Osteoblast (primary cell): Measurements from ENCODE around the gene MICU2. TPM values are rescaled to one million over a fixed set of nuclear protein-coding genes. Genes with fewer than 3 reads are reported as not detected.
A peak's percentile ranks its signal among the peaks of the same experiment; 100 is the strongest.

Experiments used
- DNase-seq: peaks from one replicate; pipeline ENCODE4 v3.0.0; 2011; ENCODE audit warnings: low spot score, mixed read lengths; ENCODE audit not compliant: insufficient read length; ENCODE audit errors: missing footprints
- H2AFZ ChIP-seq: 2 replicates; pipeline ENCODE4 v1.6.0; 2011; ENCODE audit warnings: mild to moderate bottlenecking, low read length
- H3K27ac ChIP-seq: 2 replicates; pipeline ENCODE4 v1.5.1; 2011; ENCODE audit warnings: mild to moderate bottlenecking, low read depth, low read length, moderate library complexity
- H3K27me3 ChIP-seq: 2 replicates; pipeline ENCODE4 v1.6.0; 2012; ENCODE audit warnings: mild to moderate bottlenecking, control low read depth, inconsistent platforms, low read length, moderate library complexity; ENCODE audit not compliant: insufficient read depth
- H3K36me3 ChIP-seq: 2 replicates; pipeline ENCODE4 v1.5.1; 2011; ENCODE audit warnings: mild to moderate bottlenecking, low read length, control low read depth, moderate library complexity; ENCODE audit not compliant: insufficient read depth
- H3K4me1 ChIP-seq: 2 replicates; pipeline ENCODE4 v1.5.1; 2011; ENCODE audit warnings: mild to moderate bottlenecking, low read length, control low read depth, moderate library complexity; ENCODE audit not compliant: insufficient read depth
- H3K4me2 ChIP-seq: 2 replicates; pipeline ENCODE4 v1.6.0; 2011; ENCODE audit warnings: mild to moderate bottlenecking, low read length; ENCODE audit not compliant: insufficient read depth
- H3K4me3 ChIP-seq: fragments of 200-600 bp; sonication (generic); 3 replicates; pipeline ENCODE4 v1.5.1; 2012; ENCODE audit warnings: mild to moderate bottlenecking, low read length, inconsistent platforms; ENCODE audit not compliant: insufficient read depth
- H3K79me2 ChIP-seq: 2 replicates; pipeline ENCODE4 v1.6.0; 2012; ENCODE audit warnings: mild to moderate bottlenecking, low read length, control low read depth, inconsistent platforms; ENCODE audit not compliant: insufficient read depth
- H3K9me3 ChIP-seq: 2 replicates; pipeline ENCODE4 v1.5.1; 2011; ENCODE audit warnings: low read depth, low read length, control low read depth
- H4K20me1 ChIP-seq: 2 replicates; pipeline ENCODE4 v1.6.0; 2012; ENCODE audit warnings: mild to moderate bottlenecking, low read length, control low read depth; ENCODE audit not compliant: insufficient read depth
- small RNA-seq: library from RNA; depleted of rRNA; stranded (forward); fragments of <200 nt; gene quantifications from one replicate; pipeline ENCODE3, GENCODE V24; 2012
- total RNA-seq: library from RNA; depleted of rRNA; stranded (reverse); fragments of >200 nt; gene quantifications from 2 replicates; pipeline ENCODE4 v1.2.3, GENCODE V29; 2012
- TF ChIP-seq, protein P1 (sequence below): IDR thresholded peaks from 2 replicates; pipeline ENCODE4 v1.5.1; 2011; ENCODE audit warnings: mild to moderate bottlenecking, low read depth, low read length, moderate library complexity; ENCODE audit errors: extremely low read depth

The MICU2 gene
- total RNA-seq, 1 donor, result 46.0 TPM

DNA sequence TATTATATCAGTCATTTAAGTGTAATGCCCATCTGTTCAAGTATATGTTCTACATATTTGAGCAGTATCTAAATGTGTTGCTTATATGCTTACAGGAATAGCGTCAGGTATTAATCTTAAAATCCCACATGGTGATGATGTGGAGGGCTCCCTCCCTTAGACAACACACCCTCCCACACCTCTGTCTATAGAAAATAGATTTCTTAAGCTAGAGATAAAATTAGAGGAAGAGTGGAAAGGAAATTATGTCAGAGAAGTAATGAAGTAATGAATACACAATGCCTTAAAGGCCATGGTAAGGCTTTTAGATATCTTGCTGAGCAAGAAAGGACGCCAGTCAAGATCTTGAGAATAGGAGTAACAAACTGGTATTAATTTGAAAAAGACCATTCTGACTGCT, 157.3 kb downstream of the MICU2 start:
- H3K4me1 ChIP-seq, result peaks cover 18% of the 10 kb centered on the region
- no peak overlapping the region for H3K4me3 ChIP-seq
- no peak overlapping the region for H2AFZ ChIP-seq
- H3K79me2 ChIP-seq, result peaks cover 51% of the 10 kb centered on the region
- no peak overlapping the region for H3K27ac ChIP-seq
- no peaks in the 10 kb centered on the region for H3K36me3 ChIP-seq
- TF ChIP-seq, protein P1, sequence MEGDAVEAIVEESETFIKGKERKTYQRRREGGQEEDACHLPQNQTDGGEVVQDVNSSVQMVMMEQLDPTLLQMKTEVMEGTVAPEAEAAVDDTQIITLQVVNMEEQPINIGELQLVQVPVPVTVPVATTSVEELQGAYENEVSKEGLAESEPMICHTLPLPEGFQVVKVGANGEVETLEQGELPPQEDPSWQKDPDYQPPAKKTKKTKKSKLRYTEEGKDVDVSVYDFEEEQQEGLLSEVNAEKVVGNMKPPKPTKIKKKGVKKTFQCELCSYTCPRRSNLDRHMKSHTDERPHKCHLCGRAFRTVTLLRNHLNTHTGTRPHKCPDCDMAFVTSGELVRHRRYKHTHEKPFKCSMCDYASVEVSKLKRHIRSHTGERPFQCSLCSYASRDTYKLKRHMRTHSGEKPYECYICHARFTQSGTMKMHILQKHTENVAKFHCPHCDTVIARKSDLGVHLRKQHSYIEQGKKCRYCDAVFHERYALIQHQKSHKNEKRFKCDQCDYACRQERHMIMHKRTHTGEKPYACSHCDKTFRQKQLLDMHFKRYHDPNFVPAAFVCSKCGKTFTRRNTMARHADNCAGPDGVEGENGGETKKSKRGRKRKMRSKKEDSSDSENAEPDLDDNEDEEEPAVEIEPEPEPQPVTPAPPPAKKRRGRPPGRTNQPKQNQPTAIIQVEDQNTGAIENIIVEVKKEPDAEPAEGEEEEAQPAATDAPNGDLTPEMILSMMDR, result no peak
- no peak for DNase-seq
- H4K20me1 ChIP-seq, result peaks cover 7% of the 10 kb centered on the region
- no peak overlapping the region for H3K4me2 ChIP-seq
- H3K9me3 ChIP-seq, result no peaks in the 10 kb centered on the region
- no peaks in the 10 kb centered on the region for H3K27me3 ChIP-seq

- Histone ChIP-seq H3K27ac (no peak overlapping the region), H3K9me3 (no peaks in the 10 kb centered on the region), H3K4me2 (no peak overlapping the region), H3K4me3 (no peak overlapping the region), H3K4me1 (peaks cover 11% of the 10 kb centered on the region), H2AFZ (no peak overlapping the region), H3K79me2 (peaks cover 49% of the 10 kb centered on the region), H3K36me3 (no peaks in the 10 kb centered on the region), H3K27me3 (no peaks in the 10 kb centered on the region), H4K20me1 (peaks cover 7% of the 10 kb centered on the region)
- TF ChIP-seq, protein P1, result no peak
- no peak for DNase-seq
Observed at GRCh38 chr13:21445759-21446158, 158.2 kb downstream of the MICU2 start.

DNA sequence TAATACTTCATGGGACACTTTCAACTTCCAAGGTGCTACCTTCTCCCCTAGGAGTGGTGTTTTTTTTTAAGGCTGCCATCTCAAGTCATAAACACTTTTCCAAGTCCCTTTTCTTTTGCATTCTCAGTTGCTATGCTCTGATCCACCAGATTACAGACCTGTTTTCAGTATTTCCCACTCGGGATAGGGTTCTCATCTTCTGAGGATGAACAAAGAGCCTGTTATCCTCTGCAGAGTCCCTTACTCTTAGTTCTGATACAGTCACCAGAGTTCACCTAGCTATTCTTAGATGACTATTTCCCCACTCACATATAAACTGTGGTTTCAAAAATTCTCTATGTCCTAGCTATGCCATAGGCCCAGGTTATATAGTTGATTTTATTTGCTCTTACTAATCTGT, 160.8 kb downstream of the MICU2 start:
- no peaks in the 10 kb centered on the region for H3K36me3 ChIP-seq
- TF ChIP-seq, protein P1, result no peak
- H2AFZ ChIP-seq, result no peak overlapping the region
- H3K79me2 ChIP-seq, result peaks cover 55% of the 10 kb centered on the region
- H3K9me3 ChIP-seq, result no peaks in the 10 kb centered on the region
- H3K27ac ChIP-seq, result peak overlapping the region; percentile 59
- peaks cover 4% of the 10 kb centered on the region for H4K20me1 ChIP-seq
- H3K4me1 ChIP-seq, result peaks cover 8% of the 10 kb centered on the region
- no peaks in the 10 kb centered on the region for H3K27me3 ChIP-seq
- H3K4me3 ChIP-seq, result no peak overlapping the region
- no peak for DNase-seq
- H3K4me2 ChIP-seq, result no peak overlapping the region

Small RNA genes within 50 kb of the gene (small RNA-seq; reads per million reads assigned to genes)
- gene RNU6-59P, result not detected

Other genes with a start within 250 kb of the MICU2 start
- 110 and 128 TPM in 2 replicates for gene ZDHHC20, start 144.9 kb downstream of the MICU2 start, total RNA-seq
- gene FGF9, start 66.9 kb upstream of the MICU2 start, total RNA-seq, result not detected in 2 replicates